ENCODE measurements around the gene NRIP1.
"Not testable (repeated sequence)": the region's sequence is repeated elsewhere in the genome, so short reads cannot be mapped to it uniquely, and the experiment has no call there.

The NRIP1 gene

GRCh38 chr21:15037095-15037899 lies 27.5 kb downstream of the NRIP1 start:
- DNase-seq (ENCODE audit: low spot score) = no peak

GRCh38 chr21:15036189-15036588 lies 28.6 kb downstream of the NRIP1 start:
- DNase-seq (ENCODE audit: low spot score) = no peak

GRCh38 chr21:15034126-15034853 lies 30.5 kb downstream of the NRIP1 start:
- no peak for DNase-seq (ENCODE audit: low spot score)

DNA sequence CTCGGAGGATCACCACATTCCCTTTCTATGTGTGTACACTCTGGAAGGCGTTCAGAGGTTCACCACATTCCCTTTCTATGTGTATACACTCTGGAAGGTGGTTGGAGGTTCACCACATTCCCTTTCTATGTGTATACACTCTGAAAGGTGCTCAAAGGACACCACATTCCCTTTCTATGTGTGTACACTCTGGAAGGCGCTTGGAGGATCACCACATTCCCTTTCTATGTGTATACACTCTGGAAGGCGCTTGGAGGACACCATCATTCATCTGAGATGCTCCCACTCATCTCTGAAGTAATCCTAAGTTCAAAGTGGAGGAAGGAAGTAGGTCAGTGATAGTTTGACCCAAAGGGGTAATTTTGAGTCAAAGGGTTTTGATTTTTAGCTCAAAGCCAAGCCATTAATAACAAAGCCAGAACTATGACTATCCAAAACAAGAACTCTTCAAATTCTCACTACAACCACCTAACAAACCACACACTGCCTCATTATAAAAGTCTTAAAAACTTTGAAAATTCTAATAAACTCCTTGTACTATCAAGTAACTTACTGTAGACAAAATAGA lies 32.9 kb downstream of the NRIP1 start:
- no peak for DNase-seq (ENCODE audit: low spot score)

DNA sequence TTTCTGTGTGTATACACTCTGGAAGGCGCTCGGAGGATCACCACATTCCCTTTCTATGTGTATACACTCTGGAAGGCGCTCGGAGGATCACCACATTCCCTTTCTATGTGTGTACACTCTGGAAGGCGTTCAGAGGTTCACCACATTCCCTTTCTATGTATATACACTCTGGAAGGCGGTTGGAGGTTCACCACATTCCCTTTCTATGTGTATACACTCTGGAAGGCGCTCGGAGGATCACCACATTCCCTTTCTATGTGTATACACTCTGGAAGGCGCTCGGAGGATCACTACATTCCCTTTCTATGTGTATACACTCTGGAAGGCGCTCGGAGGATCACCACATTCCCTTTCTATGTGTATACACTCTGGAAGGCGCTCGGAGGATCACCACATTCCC lies 33.4 kb downstream of the NRIP1 start:
- not testable (repeated sequence) for DNase-seq (ENCODE audit: low spot score)

DNA sequence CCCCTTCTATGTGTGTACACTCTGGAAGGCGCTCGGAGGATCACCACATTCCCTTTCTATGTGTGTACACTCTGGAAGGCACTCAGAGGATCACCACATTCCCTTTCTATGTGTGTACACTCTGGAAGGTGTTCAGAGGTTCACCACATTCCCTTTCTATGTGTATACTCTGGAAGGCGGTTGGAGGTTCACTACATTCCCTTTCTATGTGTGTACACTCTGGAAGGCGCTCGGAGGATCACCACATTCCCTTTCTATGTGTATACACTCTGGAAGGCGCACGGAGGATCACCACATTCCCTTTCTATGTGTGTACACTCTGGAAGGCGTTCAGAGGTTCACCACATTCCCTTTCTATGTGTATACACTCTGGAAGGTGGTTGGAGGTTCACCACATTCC lies 33.9 kb downstream of the NRIP1 start:
- DNase-seq (ENCODE audit: low spot score) = not testable (repeated sequence)

- no peak for DNase-seq (ENCODE audit: low spot score)
Observed at GRCh38 chr21:15029077-15029476, 35.7 kb downstream of the NRIP1 start.

DNA sequence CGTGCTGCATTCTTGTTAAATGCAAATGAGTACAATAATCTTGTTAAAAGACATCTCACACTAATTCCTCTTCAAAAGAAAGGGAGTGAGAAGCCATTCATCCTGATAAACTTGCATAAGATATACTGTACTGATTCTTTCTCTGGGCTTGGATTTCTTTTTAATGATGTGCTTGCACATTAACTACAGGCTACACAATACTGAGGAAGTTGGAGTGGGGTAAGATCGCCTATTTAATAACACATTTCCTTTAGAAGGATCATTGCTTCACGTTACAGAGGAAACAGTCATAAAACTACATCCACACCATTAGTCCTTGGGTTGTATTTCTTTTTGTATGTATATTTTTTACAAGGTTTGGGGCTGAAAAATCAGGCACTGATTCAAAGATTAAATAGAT lies 36.6 kb downstream of the NRIP1 start:
- no peak for DNase-seq (ENCODE audit: low spot score)

DNA sequence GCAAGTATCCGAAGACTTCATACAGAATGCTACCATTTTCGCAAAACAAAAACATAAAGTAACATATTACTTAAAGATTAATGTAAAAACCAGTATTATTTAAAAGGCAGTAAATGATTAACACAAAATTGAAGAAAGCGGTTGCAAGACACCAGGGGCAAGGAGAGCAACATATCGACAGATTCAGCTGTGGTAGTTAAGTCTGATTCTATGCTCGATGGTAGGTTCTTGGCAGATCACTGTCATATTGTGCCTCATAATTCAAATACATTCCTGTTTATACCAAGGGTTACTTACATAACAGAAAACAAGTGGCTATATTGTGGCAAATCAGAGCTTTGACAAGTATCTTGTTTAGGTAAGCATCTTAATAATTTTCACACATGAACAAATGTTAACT lies 37.7 kb downstream of the NRIP1 start:
- no peak for DNase-seq (ENCODE audit: low spot score)

DNA sequence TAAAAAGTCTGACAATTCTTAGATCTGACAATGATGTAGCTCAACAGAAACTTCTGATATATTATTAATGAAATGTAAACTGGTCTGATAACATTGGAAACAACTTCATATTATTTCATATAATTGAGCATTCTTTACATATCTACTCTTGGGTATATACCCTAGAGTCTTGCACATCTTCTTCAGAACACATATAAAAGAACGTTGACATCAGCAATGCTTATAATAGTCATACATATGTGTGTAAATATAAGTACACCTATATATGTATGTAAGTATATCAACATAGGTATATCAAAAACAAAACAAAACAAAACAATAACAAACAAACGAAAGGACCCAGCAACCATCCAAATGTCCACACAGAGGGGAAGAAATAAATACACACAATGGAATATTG lies 38.4 kb downstream of the NRIP1 start:
- no peak for DNase-seq (ENCODE audit: low spot score)

DNA sequence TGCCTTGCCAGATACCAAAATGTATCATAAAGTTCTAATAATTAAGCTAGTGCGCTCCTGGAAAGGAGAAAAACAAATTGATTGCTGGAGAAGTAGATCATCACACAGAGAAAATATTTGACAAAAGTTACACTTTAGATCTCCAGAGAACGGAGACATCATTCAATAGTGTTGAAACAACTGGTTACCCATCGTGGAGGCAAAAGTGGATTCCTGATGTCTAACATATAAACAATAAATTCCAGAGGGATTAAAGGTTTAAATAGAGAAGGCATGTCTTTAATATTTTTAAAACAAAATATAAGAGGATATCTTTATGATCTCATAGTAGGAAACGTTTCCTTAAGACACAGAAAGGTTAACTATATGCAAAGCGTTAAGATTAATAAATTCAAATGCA lies 41.0 kb downstream of the NRIP1 start:
- DNase-seq (ENCODE audit: low spot score) = no peak

DNA sequence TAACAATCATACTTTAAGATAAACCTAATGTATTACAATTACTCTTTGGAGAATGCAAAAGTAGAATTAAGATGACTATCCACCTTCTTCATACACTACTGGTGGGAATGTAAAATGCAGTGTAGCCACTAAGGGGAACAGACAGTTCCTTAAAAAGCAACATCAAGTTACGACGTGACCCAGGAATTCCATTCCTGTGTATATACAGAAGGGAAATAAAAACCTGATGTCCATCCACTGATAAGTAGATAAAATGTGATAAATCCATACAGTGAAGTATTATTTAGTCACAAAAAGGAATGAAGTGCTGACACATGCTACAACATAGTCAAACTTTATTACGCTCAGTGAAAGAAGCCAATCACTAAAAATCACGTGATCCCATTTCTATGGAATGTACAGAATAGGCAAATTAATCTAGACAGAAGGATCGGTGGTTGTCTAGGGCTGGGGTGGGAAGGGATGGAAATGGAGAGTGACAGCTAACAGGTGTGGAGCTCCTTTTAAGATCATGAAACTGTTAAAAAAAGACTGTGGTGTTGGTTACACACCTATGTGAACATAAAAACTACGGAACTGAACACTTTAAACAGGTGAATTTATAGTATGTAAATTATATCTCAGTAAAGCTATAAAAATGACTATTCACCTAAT lies 42.1 kb downstream of the NRIP1 start:
- no peak for DNase-seq (ENCODE audit: low spot score)

GRCh38 chr21:15020797-15021196 lies 44.0 kb downstream of the NRIP1 start:
- DNase-seq (ENCODE audit: low spot score) = no peak

GRCh38 chr21:15018382-15018781 lies 46.4 kb downstream of the NRIP1 start:
- no peak for DNase-seq (ENCODE audit: low spot score)

DNA sequence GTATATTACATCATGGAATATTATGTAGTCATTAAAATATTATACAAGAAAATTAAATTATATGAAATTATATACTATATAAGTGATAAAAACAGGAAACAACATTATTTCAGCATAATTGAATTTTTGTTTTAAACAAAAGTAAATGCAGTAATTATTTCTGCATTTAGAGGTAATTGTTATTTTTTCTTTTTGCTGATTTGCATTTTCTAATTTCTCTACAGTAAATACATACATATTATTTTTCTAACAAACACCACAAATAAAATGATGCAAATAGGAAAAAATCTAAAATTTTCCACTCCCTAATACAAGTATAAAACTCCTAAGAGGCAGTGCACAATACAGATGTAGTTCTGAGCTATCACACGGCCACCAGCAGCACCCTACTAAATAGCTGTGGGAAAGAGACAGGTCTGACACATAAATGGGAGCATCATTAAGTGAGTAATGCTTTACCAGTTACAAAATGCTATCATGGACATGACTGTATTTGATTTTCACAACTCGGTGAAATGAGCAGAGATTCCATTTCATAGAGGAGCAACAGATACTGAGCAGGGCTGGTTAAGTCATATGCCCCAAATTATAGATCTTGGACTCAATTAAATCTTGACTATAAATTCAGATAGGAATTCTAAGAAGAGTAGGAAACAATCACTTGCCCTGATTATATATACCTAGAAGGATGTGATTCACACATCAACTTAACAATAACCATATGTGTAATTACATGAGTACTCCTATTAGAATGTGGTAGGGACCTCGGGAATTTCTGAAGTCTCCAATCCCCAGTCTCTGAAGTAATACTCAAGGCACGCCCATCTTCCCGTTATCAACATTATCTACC lies 49.0 kb downstream of the NRIP1 start:
- DNase-seq (ENCODE audit: low spot score) = no peak

- no peak for DNase-seq (ENCODE audit: low spot score)
Observed at GRCh38 chr21:15014221-15014620, 50.6 kb downstream of the NRIP1 start.

- DNase-seq (ENCODE audit: low spot score) = no peak
Observed at GRCh38 chr21:15011967-15012366, 52.8 kb downstream of the NRIP1 start.

GRCh38 chr21:15010645-15011044 lies 54.2 kb downstream of the NRIP1 start:
- no peak for DNase-seq (ENCODE audit: low spot score)

DNA sequence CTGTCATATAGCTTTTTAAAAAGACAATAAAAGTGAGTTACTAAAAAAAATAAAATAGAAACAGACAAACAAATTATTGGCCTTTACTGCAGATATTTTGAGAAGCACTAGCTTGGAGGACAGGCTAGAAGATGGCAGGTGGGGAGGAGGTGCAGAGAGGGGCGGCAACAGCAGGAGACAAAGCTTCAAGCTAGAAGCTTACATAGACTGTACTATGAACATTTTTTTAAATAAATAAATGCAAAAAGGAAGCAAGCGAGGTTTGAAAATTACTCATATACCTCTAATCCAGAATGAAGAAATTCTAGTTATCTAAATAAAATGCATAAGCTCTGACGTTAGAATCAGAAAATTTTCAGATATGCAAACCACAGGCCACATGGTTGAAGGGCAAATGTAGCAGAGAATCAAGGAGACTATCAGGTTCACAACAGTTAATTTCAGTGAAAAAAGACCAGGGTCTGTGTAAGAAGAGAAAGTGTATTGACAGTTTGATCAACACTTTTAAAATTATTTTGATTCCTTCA lies 54.9 kb downstream of the NRIP1 start:
- DNase-seq (ENCODE audit: low spot score) = no peak

DNA sequence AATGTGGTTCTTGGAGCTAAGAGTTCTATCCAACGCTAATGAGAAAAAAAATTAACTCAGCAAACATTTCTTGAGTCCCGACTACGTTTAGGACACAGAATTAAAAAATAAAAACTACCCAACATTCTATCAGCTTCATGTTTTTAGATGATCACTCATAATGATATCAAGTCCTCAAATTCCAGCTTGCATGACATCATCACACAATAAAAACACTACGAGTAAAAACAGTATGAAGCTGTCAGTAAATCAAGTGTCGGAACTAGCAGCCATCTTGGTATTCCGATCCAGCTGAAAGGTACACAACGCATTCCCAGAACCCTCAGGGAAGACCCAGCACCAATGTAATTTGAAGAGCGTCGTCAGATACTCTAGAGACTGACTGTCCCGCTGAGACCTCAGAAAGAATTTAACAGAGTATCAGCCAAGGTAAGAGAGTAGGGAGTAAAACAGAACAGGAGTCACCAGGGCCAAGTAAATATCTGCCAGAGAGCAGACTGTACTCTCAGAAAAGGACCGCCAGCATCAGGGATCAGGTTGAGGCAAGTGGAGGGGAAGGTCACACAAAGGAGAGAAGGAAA lies 57.0 kb downstream of the NRIP1 start:
- no peak for DNase-seq (ENCODE audit: low spot score)

DNA sequence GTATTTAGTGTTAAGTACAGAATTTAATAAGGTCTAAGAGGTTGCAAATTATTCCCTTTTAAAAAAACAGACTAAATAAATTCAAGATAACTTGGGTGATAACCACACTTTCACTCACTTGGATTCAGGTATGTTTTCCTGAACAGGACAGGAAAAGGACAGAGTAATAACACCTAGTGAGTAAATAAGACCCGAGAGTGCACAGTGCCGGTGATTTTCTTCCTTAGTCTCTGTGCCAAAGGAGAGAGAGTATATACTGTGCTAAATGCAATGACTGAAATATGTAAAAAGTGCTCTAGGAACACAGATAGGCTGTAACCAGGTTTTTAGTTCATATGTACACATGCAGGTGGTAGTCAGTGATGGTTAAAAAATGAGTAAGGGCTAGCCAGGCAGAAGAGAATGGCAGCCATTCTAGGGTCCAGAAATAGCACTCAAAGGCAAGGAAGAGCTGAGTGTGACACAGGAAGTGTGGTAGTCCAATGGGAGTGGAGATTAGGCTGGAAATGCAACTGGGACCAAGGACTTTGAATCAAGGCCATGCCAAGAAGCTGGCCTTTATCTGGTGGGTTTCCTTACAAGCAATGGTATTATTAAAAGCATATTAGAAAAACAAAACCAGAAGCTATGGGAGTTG lies 58.1 kb downstream of the NRIP1 start:
- DNase-seq (ENCODE audit: low spot score) = no peak

Measured in ecto neural progenitor cell (in vitro differentiated cells).